Gastroesophageal sphincter (tissue), 3 donors: Measurements from ENCODE around the gene TCF25.

Experiments used
- CTCF ChIP-seq, 4 experiments: fragments of 200-600 bp in 2 of 4; fragments of 450-650 bp in 2 of 4; sonication (generic) in 1 of 4; IDR thresholded peaks; one replicate each; pipeline ENCODE4 v1.5.1; 2017 to 2019; ENCODE audit warnings: antibody characterized with exemption in 4 of 4, mild to moderate bottlenecking in 2 of 4, moderate library complexity in 2 of 4
- POLR2AphosphoS5 ChIP-seq: sonication (generic); formaldehyde crosslinking; IDR thresholded peaks from one replicate; pipeline ENCODE4 v1.6.1; 2017; ENCODE audit warnings: antibody characterized with exemption

DNA sequence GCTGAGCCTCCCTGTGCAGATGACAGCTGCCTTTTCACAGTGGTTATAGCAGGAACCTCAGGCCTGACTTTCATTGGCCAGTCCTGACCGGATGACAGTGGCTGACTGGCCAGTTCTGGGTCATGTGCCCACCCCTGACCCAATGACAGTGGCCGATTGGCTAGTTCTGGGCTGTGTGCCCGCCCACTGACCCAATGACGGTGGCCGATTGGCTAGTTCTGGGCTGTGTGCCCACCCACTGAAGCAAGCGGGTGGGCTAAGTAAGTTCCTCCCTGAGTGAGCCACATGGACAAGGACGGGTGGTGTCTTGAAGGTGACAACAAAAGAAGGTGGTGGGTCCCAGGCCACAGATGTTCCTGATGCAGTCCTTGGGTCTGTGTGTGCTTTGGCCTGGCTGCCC is 84.7 kb downstream of the TCF25 start:
- TF ChIP-seq POLR2AphosphoS5 (no peak), CTCF (IDR thresholded peaks at IDR 0.05) (no peak)
